ENCODE data around the gene HAUS7. TPM values are rescaled to one million over a fixed set of nuclear protein-coding genes. Genes with fewer than 3 reads are reported as not detected.

The HAUS7 gene
- polyA plus RNA-seq, 4 donors, result 20.5 to 25.8 (median 25.5) TPM

GRCh38 chrX:153478746-153479145 is 8.4 kb upstream of the HAUS7 start:
- no peak for DNase-seq (ENCODE audit: low read depth in 4 of 4, low spot score in 3 of 4)

DNA sequence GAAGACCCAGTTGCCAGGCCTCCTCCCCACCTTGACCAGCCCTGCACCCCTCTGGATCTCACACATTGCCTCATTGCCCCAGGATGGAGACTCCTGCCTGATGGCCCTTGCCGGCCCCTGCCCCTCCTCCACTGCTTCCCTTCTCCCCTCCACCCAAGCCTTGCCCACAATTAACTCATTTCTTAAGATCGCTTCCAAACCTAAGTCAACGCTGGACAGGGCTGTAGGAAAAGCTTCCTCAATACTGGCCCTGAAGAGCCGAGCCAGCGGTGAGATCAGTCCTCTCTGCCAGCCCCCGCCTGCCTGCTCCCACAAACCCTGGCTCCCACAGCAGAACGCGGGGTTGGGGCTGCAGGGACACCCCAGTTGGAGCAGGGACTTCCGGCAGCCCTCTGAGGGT is 7.5 kb upstream of the HAUS7 start:
- DNase-seq (ENCODE audit: low read depth in 4 of 4, low spot score in 3 of 4), result no peak

- no peak for DNase-seq (ENCODE audit: low read depth in 4 of 4, low spot score in 3 of 4)
Measured at GRCh38 chrX:153477364-153477857, 7.0 kb upstream of the HAUS7 start.

DNA sequence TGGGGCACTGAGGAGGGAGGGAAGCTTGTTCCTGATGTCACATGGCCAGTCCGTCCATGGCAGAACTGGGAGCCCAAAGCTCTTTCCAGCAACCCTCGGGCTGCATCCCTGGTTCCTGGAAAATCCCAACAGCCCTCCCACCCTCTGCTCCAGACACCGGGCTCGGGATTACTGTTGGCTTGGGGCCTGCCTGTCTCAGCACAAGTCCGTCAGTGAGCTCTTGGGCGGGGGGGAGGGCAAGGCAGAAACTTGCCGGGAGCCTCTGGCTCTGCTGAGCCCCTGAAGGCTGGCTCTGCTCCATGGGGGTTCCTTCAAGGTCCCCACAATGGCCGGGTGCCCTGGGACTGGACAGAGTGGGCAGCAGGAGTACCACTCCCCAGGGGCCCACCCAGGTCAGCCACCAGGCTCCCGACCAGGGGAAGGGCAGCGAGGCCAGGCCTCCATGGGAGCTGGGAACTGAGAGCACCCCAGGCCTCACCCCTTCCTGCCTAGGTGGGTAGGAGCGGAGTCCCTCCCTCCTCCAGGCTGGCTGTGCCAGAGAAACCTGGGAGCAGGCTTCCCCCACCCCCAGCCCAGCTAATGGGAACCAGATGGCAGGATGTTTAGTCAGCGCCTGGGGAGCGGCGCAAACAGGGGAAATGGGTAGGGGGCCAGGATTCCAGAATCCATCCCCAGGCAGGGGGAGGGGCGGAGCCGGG is 6.4 kb upstream of the HAUS7 start:
- DNase-seq (ENCODE audit: low read depth in 4 of 4, low spot score in 3 of 4), result no peak

- DNase-seq (ENCODE audit: low read depth in 4 of 4, low spot score in 3 of 4), result no peak
Measured at GRCh38 chrX:153475751-153476281, 5.4 kb upstream of the HAUS7 start.

DNA sequence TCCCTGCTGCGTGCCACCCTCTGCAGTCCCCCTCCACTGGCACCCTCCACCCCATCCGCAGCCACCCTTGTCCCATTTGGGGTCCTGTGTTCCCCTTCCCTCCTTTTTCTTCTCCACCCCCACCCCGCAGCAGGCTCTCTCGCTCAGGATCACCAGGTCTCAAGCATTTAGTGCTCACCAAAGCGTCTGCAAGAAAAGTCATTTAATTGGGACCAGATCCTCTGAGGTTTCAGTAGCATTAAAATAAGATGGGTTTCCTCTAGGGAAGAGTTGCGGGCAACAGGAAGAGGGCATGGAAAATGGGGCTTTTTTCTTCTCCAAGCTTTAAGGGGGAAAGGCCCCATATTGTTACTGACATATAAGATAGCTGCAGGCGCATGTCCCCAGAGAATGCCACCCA is 4.9 kb upstream of the HAUS7 start:
- no peak for DNase-seq (ENCODE audit: low read depth in 4 of 4, low spot score in 3 of 4)

- DNase-seq (ENCODE audit: low read depth in 4 of 4, low spot score in 3 of 4), result no peak
Measured at GRCh38 chrX:153474718-153475117, 4.3 kb upstream of the HAUS7 start.

- no peak for DNase-seq (ENCODE audit: low read depth in 4 of 4, low spot score in 3 of 4)
Measured at GRCh38 chrX:153474266-153474665, 3.9 kb upstream of the HAUS7 start.

DNA sequence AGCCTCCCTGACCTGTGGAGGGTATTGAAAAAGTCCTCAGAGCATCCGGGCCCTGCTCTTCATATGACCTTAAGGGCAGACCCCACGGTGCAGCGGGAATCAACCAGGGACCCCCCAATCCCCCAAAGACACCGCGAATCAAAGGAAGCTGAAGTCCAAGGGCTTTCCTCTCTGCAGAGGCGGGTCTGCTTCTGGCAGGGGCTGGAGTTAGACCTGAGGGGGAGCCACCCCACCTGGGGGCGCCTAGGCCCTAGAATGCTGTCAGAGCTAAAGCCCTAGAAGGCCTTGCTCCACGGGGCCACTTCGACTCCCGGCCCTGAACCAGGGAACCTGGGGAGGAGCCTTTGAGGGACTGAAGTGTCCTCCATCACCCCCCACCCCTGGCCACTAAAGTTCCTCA is 2.8 kb upstream of the HAUS7 start:
- no peak for DNase-seq (ENCODE audit: low read depth in 4 of 4, low spot score in 3 of 4)

DNA sequence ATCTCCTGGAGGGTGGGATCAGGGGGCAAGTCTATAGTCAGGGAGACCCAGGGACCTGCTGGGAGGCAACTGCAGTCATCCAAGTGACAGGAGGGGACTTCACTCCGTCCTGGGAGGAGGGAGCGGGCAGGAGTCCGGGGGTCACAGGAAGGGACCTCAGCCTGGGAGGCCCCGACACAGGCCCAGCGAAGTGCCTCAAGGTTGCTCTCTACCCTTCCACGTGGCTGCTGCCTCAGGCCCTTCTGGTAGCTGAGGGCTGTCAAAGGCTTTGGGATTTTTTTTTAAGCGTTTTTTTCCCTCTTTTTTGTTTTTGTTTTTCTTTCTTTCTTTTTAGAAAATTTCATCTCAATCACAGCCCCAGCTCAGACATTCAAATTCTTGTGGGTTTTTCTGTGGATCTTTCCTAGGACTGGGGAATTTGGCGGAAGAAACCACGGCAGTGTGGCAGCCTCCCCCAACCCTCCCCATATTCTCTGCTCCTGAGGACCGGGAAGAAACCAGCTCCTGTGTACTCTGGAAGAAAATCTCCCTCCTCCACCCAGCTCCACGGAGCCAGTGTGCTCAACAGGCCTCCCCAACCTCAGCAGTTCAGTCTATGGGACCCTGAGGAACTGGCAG is 1.4 kb upstream of the HAUS7 start:
- DNase-seq (ENCODE audit: low read depth in 4 of 4, low spot score in 3 of 4), result no peak

DNA sequence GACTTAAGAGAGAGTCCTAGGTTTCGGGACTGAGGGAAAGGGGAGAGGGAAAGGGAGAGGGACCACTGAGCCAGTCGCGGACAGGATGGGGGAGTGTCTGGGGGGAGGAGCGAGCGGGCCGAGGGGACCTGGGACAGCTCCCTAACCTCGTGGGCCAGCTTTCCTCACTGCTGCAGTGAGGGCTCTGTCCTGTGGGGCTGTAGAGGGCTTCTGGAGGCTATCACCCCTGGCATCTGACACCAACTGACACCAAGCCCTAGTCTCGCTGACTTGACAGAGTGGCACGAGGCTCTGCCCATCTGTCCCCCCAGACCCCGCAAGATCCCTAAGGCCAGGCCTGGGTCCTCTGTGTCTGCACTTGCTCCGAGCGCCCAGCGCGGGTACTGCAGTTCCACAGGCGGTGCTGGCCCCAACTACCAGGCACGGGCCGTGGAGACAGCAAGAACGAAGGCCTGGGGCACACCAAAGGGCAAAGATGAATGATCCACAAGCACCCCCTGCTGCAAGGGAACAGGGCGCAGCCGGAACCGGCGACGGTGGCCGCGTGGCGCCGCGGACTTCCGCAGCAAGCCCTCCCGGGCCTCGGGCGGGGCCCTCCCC is 465 bp downstream of the HAUS7 start:
- no peak for DNase-seq (ENCODE audit: low read depth in 4 of 4, low spot score in 3 of 4)

DNA sequence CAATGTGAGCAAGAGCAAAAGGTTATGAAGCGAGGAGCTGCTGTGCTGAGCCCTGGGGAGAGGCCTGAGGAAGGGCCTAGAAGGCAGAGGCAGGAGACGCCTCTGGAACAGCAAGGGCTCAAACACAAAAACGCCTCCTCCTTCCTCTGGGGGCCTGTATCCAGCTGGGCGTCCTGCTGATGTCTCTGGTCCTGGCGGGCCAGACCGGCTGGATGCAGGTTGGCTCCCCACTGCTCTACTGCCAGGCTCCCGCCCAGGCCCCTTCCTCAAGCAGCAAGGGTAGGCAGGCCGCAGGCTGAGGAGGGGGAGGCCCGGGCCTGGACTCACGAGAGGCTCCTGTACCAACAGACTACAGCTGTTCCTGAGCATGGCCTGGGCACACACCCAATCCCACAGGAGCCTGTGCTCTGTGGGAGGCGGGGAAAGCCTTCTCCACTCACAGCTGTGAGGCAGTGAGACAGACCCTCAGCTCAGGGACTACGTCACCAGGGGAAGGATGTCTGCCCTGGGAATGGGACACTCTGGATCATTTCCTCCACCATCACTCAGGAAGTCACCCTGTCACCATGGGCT is 2.3 kb downstream of the HAUS7 start:
- no peak for DNase-seq (ENCODE audit: low read depth in 4 of 4, low spot score in 3 of 4)

- DNase-seq (ENCODE audit: low read depth in 4 of 4, low spot score in 3 of 4), result no peak
Measured at GRCh38 chrX:153465691-153466380, 4.5 kb downstream of the HAUS7 start.

DNA sequence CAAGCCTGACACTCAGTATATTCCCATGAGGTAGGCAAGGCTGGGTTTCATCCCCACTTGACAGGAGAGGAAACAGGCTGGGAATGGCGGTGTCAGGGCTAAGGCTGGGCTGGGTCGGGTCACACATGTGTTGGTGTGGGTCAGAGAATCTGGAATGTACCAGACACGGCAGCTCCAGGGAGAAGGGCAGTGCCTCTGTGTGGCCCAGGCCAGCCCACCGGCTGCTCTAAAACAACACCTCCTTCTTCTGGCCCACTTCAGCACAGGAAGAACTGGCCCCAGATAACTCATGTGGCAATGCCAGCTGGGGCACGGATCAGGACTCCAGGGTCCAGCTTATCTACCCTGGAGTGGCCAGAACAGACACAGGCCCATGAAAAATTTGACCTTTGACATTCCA is 6.3 kb downstream of the HAUS7 start:
- no peak for DNase-seq (ENCODE audit: low read depth in 4 of 4, low spot score in 3 of 4)

- no peak for DNase-seq (ENCODE audit: low read depth in 4 of 4, low spot score in 3 of 4)
Measured at GRCh38 chrX:153463556-153463955, 6.8 kb downstream of the HAUS7 start.

DNA sequence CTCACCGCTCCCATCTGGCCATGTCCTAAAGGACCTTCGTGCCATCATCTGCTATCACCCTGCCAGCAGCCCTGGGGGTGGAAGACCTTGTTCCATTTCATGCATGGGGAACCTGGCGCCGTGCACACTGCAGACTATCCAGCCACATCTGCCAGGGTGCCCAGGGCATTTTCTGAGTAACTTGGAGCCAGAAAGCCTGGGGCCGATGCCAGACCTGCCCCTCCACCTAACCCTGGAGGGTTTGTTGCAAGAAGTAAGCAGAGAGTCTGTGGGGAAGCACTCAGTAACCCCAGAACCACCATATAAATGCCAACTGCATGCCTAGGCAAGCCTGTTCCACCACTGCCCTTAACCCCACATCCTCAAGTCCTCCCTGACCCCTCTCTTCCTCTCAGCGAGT is 7.3 kb downstream of the HAUS7 start:
- no peak for DNase-seq (ENCODE audit: low read depth in 4 of 4, low spot score in 3 of 4)

DNA sequence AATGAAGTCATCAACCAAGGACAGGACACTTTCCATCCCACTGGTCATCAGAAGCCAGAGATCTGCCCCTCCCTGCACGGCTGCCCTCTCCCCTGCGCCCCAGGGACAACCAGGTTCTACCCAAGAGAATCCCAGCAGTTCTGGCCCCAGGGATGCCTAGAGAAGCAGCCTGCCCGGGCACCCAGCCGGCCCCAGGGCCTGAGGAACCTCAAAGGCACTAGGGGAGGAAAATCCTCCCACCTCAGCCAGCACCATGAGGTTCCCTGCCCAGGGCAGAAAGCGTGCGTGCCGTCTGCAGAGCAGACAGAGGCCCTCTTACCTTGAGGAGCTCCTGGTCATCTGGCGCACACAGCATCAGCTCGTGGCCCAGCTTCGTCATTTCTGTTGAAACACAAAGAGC is 8.1 kb downstream of the HAUS7 start:
- DNase-seq (ENCODE audit: low read depth in 4 of 4, low spot score in 3 of 4), result no peak

- no peak for DNase-seq (ENCODE audit: low read depth in 4 of 4, low spot score in 3 of 4)
Measured at GRCh38 chrX:153460826-153461225, 9.6 kb downstream of the HAUS7 start.

DNA sequence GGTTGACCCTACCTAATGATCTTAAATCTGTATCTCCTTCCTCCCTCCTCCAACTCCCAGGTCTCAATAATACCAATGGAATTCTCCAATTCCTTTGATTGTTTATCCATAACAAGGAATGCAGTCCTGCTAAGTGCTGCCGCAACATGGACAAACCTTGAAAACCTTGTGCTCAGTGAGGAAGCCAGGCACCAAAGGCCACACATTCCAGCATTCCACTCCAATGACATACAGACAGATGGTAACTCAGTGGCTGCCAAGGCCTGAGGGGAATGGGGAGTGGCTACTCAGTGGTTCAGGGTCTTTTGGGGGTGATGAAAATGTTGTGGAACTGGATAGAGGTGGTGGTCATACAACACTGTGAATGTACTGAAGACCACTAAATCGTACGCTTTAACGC is 10.4 kb downstream of the HAUS7 start:
- no peak for DNase-seq (ENCODE audit: low read depth in 4 of 4, low spot score in 3 of 4)

DNA sequence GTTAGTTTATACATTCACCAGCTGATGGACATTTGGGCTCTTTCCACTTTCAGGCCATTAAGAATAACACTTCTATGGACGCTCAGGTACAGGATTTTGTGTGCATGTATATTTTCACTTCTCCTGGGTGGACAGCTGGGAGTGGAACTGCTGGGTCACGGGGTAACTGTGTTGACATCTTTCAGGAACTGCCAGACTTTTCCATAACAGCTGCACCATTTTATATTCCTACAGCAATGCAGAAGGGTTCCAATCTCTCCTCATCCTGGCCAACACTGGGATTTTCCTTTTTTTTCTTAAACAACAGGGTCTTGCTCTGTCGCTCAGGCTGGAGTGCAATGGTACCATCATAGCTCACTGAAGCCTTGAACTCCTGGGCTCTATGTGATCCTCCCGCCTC is 11.9 kb downstream of the HAUS7 start:
- DNase-seq (ENCODE audit: low read depth in 4 of 4, low spot score in 3 of 4), result no peak
